GF-D8 (cell line): ENCODE results near the gene EGR1.
"Not testable (repeated sequence)": the region's sequence is repeated elsewhere in the genome, so short reads cannot be mapped to it uniquely, and the experiment has no call there.

Experiments used
- DNase-seq: peaks from one replicate; lab custom pipeline; 2025; lab: John Stamatoyannopoulos, UW

The EGR1 gene

GRCh38 chr5:138469540-138470321, 4.5 kb downstream of the EGR1 start:
- no peak for DNase-seq

GRCh38 chr5:138470322-138471051, 5.2 kb downstream of the EGR1 start:
- DNase-seq, result no peak

- no peak for DNase-seq
Measured at GRCh38 chr5:138471052-138471361, 5.7 kb downstream of the EGR1 start.

- no peak for DNase-seq
Measured at GRCh38 chr5:138472353-138472752, 7.1 kb downstream of the EGR1 start.

- not testable (repeated sequence) for DNase-seq
Measured at GRCh38 chr5:138473151-138473550, 7.9 kb downstream of the EGR1 start.

GRCh38 chr5:138476918-138477317, 11.6 kb downstream of the EGR1 start:
- DNase-seq, result no peak

- no peak for DNase-seq
Measured at GRCh38 chr5:138482638-138483037, 17.4 kb downstream of the EGR1 start.

GRCh38 chr5:138488481-138488945, 23.2 kb downstream of the EGR1 start:
- DNase-seq, result no peak

- DNase-seq, result no peak
Measured at GRCh38 chr5:138489683-138490061, 24.4 kb downstream of the EGR1 start.

- DNase-seq, result no peak
Measured at GRCh38 chr5:138490648-138491283, 25.5 kb downstream of the EGR1 start.

- no peak for DNase-seq
Measured at GRCh38 chr5:138491284-138491648, 26.0 kb downstream of the EGR1 start.

- no peak for DNase-seq
Measured at GRCh38 chr5:138491669-138492559, 26.6 kb downstream of the EGR1 start.

GRCh38 chr5:138492560-138493045, 27.3 kb downstream of the EGR1 start:
- no peak for DNase-seq

GRCh38 chr5:138495351-138495750, 30.1 kb downstream of the EGR1 start:
- no peak for DNase-seq

GRCh38 chr5:138498376-138498775, 33.1 kb downstream of the EGR1 start:
- DNase-seq, result no peak

GRCh38 chr5:138502121-138502520, 36.8 kb downstream of the EGR1 start:
- no peak for DNase-seq

GRCh38 chr5:138502521-138502920, 37.2 kb downstream of the EGR1 start:
- no peak for DNase-seq

- no peak for DNase-seq
Measured at GRCh38 chr5:138503487-138504270, 38.4 kb downstream of the EGR1 start.

- DNase-seq, result no peak
Measured at GRCh38 chr5:138504799-138505198, 39.5 kb downstream of the EGR1 start.

GRCh38 chr5:138506370-138507306, 41.4 kb downstream of the EGR1 start:
- no peak for DNase-seq
